Ascending aorta (tissue), 2 donors: ENCODE results near the gene HCAR3. TPM values are rescaled to one million over a fixed set of nuclear protein-coding genes. Genes with fewer than 3 reads are reported as not detected.
"Not testable (repeated sequence)": the region's sequence is repeated elsewhere in the genome, so short reads cannot be mapped to it uniquely, and the experiment has no call there.

ENCODE experiments used
- DNase-seq, 2 donors: peaks; one replicate each; pipeline ENCODE4 v3.0.0-alpha.2; 2019; ENCODE audit warnings: low spot score in 2 of 2
- H3K27ac ChIP-seq, 2 donors: fragments of 200-600 bp; sonication (generic); one replicate each; pipeline ENCODE4 v1.5.1; 2016 to 2017; ENCODE audit warnings: mild to moderate bottlenecking in 1 of 2
- H3K27me3 ChIP-seq: fragments of 200-600 bp; sonication (generic); one replicate; pipeline ENCODE4 v1.5.1; 2017
- H3K36me3 ChIP-seq, 2 donors: fragments of 200-600 bp; sonication (generic); one replicate each; pipeline ENCODE4 v1.5.1; 2016
- H3K4me1 ChIP-seq, 2 donors: fragments of 200-600 bp; sonication (generic); one replicate each; pipeline ENCODE4 v1.5.1; 2016 to 2017; ENCODE audit warnings: mild to moderate bottlenecking in 1 of 2
- H3K4me3 ChIP-seq, 2 donors: fragments of 200-600 bp; sonication (generic); one replicate each; pipeline ENCODE4 v1.5.1; 2016 to 2017; ENCODE audit warnings: mild to moderate bottlenecking in 1 of 2
- H3K9me3 ChIP-seq, 2 donors: fragments of 200-600 bp; sonication (generic); one replicate each; pipeline ENCODE4 v1.5.1; 2016
- CTCF ChIP-seq, 3 experiments: fragments of 200-600 bp in 2 of 3; fragments of 450-650 bp in 1 of 3; sonication (generic) in 2 of 3; IDR thresholded peaks; one replicate each; pipeline ENCODE4 v1.5.1; 2016 to 2019; ENCODE audit warnings: antibody characterized with exemption in 3 of 3, mild to moderate bottlenecking in 1 of 3, moderate library complexity in 1 of 3
- intact Hi-C: fragments of 100-400 bp; cut with DNase I; formaldehyde crosslinking; loops from one replicate; pipeline ENCODE4 v1.15.1; 2023
- total RNA-seq: library from RNA; depleted of rRNA; stranded (reverse); fragments of >200 nt; gene quantifications from one replicate; pipeline ENCODE4 v1.1.0, GENCODE V29; 2016

The HCAR3 gene
- total RNA-seq, 1 donor from 2014 or later, result not detected

- intact Hi-C loops, result no loop called here
- H3K9me3 ChIP-seq, result no peaks in the 10 kb centered on the region
- H3K4me3 ChIP-seq, result no peak overlapping the region
- H3K36me3 ChIP-seq, result no peaks in the 10 kb centered on the region
- no peak overlapping the region for H3K27ac ChIP-seq
- no peak for TF ChIP-seq CTCF (IDR thresholded peaks at IDR 0.05)
- no peaks in the 10 kb centered on the region for H3K27me3 ChIP-seq
- DNase-seq, result no peak
- peaks cover 0 to 5% of the 10 kb centered on the region in 2 donors for H3K4me1 ChIP-seq
Measured at GRCh38 chr12:122725452-122726079, 9.0 kb upstream of the HCAR3 start.

- Histone ChIP-seq H3K4me1 (peaks cover 0 to 4% of the 10 kb centered on the region in 2 donors), H3K4me3 (no peak overlapping the region), H3K27me3 (no peaks in the 10 kb centered on the region), H3K36me3 (no peaks in the 10 kb centered on the region), H3K9me3 (no peaks in the 10 kb centered on the region), H3K27ac (no peak overlapping the region)
- DNase-seq, result no peak
- no peak for TF ChIP-seq CTCF (IDR thresholded peaks at IDR 0.05)
- intact Hi-C loops, result no loop called here
Measured at GRCh38 chr12:122724641-122725243, 8.1 kb upstream of the HCAR3 start.

GRCh38 chr12:122722387-122722786 lies 5.8 kb upstream of the HCAR3 start:
- H3K4me1 ChIP-seq, result peaks cover 0 to 4% of the 10 kb centered on the region in 2 donors
- no peak overlapping the region for H3K27ac ChIP-seq
- H3K9me3 ChIP-seq, result no peaks in the 10 kb centered on the region
- H3K4me3 ChIP-seq, result no peak overlapping the region
- intact Hi-C loops, result no loop called here
- TF ChIP-seq CTCF (IDR thresholded peaks at IDR 0.05), result no peak
- DNase-seq, result no peak
- H3K36me3 ChIP-seq, result no peaks in the 10 kb centered on the region
- no peaks in the 10 kb centered on the region for H3K27me3 ChIP-seq

GRCh38 chr12:122721057-122721545 lies 4.5 kb upstream of the HCAR3 start:
- H3K27ac ChIP-seq, result no peak overlapping the region
- no peaks in the 10 kb centered on the region for H3K36me3 ChIP-seq
- no peaks in the 10 kb centered on the region for H3K27me3 ChIP-seq
- H3K4me3 ChIP-seq, result no peak overlapping the region
- DNase-seq, result no peak
- H3K4me1 ChIP-seq, result peaks cover 0 to 4% of the 10 kb centered on the region in 2 donors
- H3K9me3 ChIP-seq, result no peaks in the 10 kb centered on the region
- intact Hi-C loops, result no loop called here
- no peak for TF ChIP-seq CTCF (IDR thresholded peaks at IDR 0.05)

- H3K9me3 ChIP-seq, H3K4me1 ChIP-seq, H3K27me3 ChIP-seq, intact Hi-C loops, H3K36me3 ChIP-seq, DNase-seq, H3K27ac ChIP-seq, H3K4me3 ChIP-seq: not testable (repeated sequence)
Measured at GRCh38 chr12:122715211-122715610, 1.4 kb downstream of the HCAR3 start.

DNA sequence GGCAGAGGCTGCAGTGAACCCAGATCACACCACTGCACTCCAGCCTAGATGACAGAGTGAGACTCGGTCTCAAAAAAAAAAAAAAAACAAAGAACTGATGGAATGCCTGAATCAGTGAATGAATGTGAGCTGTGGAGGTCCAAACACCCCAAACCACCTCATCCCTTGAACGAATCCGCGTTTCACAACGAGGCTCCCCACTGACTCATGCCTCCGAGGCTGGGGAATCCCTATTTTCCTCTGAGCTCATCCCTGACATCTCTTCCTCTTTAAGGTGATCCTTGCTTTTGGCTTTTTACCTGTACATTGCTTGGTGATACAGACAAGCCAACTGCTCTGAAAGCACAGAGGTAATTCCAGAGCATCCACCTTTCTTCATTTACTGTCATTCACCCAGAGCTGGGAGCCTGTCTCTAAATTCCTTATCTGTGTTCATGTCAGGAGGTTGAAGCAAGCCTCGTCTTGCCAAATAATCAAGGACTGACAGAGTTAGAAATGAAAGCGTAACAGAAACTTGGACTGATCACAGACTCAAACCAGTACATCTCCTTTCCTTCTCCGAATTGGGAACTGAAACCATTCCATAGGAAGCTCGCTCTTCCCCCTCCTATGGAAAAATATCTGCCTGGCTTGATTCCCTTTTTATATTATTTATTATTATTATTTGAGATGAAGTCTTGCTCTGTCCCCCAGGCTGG lies 3.0 kb downstream of the HCAR3 start:
- H3K27me3 ChIP-seq, H3K36me3 ChIP-seq, H3K4me1 ChIP-seq, H3K4me3 ChIP-seq, H3K9me3 ChIP-seq, intact Hi-C loops, H3K27ac ChIP-seq, DNase-seq: not testable (repeated sequence)

GRCh38 chr12:122711266-122711665 lies 5.3 kb downstream of the HCAR3 start:
- H3K4me1 ChIP-seq, H3K27ac ChIP-seq, H3K9me3 ChIP-seq, intact Hi-C loops, H3K27me3 ChIP-seq, DNase-seq, H3K4me3 ChIP-seq, H3K36me3 ChIP-seq: not testable (repeated sequence)

DNA sequence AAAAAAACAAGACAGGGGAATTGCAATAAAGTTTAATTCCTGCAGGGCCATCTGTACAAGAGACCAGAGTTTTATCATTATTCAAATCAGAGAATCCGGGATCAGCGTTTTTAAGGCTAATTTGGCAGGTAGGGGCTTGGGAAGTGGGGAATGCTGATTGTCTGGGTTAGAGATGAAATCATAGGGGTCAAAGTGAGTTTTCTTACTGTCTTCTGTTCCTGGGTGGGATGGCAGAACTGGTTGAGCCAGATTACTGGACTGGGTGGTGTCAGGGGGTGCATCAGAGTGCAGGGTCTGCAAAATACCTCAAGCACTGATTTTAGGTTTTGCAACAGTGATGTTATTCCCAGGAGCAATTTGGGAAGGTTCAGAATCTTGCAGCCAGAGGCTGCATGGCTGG lies 6.3 kb downstream of the HCAR3 start:
- H3K4me3 ChIP-seq, DNase-seq, H3K27me3 ChIP-seq, H3K27ac ChIP-seq, H3K4me1 ChIP-seq, H3K36me3 ChIP-seq, intact Hi-C loops, H3K9me3 ChIP-seq: not testable (repeated sequence)

DNA sequence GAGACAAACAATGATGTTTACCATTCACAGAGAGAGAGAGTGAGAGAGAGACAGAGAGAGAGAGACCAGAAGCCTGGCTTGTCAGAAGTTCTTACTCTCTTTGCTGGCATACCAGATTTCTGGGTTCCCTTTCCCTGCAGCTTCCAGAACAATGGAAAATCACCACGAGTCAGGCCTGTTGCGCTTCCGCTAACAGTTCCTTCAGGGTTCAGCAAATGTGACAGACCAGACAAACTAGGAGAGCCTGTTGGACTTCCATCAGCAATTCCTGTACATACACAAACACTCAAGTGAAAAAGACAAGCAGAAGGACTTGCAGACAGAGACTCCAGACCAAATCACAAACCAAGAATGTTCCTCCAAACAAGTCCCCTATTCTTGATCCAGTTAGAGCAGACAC lies 7.3 kb downstream of the HCAR3 start:
- H3K4me3 ChIP-seq, H3K36me3 ChIP-seq, H3K27me3 ChIP-seq, H3K9me3 ChIP-seq, H3K4me1 ChIP-seq, intact Hi-C loops, H3K27ac ChIP-seq, DNase-seq: not testable (repeated sequence)

DNA sequence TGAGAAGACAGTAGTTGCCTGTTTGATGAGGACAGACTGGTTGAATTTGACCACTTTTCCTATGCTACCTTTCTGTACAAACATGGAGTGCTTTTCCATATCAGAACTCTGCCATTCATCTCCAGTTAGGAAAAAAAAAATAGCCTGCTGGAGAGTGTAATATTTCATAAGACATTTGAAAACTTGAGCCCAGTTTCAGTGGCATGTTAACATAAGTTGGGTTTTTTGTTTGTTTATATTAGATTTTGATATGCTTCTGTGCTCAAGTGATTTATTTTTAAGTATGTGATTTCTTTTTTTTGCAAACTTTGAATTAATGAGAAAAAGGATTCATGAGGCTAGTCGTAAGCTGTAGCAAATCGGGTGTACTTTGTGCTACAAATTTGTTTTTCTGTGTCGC lies 12.8 kb downstream of the HCAR3 start:
- H3K4me1 ChIP-seq, DNase-seq, intact Hi-C loops, H3K4me3 ChIP-seq, H3K9me3 ChIP-seq, H3K27ac ChIP-seq, H3K27me3 ChIP-seq, H3K36me3 ChIP-seq: not testable (repeated sequence)
